GM12892 (cell line): ENCODE measurements around the gene PYCARD.

Experiments
- POLR2A ChIP-seq: IDR thresholded peaks from 2 replicates; pipeline ENCODE4 v1.6.1; 2011; ENCODE audit warnings: low read depth, low read length, control low read depth
- POLR2AphosphoS5 ChIP-seq: IDR thresholded peaks from 2 replicates; pipeline ENCODE4 v1.6.1; 2011; ENCODE audit warnings: low read depth, low read length, control low read depth
- TAF1 ChIP-seq: IDR thresholded peaks from 2 replicates; pipeline ENCODE4 v1.6.1; 2011; ENCODE audit warnings: low read depth, mild to moderate bottlenecking, control low read depth, low read length, borderline replicate concordance

DNA sequence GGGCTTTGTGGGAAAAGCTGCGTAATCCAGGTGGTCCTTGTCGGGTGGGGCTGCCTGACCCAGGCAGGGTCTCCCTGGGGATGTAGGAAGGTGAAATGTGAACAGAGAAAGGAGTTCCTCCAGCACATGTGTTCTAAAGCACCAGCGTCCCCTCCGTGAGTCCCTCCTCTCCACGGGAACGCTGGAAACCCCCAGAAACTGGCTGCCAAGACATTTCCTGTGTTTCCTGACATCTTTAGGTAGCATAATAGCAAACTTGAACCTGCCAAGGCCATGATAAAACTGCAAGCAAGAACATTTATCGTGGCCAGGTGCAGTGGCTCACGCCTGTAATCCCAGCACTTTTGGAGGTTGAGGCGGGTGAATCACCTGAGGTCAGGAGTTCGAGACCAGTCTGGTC, 26.9 kb upstream of the PYCARD start:
- no peak for TF ChIP-seq POLR2A
- TF ChIP-seq POLR2AphosphoS5, result no peak
- TF ChIP-seq TAF1, result no peak
